SK-N-SH (cell line): ENCODE data around the gene CABLES2. TPM values are rescaled to one million over a fixed set of nuclear protein-coding genes. Genes with fewer than 3 reads are reported as not detected.

Experiments
- CTCF ChIA-PET: fragments of 300-600, 350-600 bp; formaldehyde crosslinking; extraction: SDS; loops from one replicate; lab custom pipeline; 2021; lab: Yijun Ruan, JAX
- POLR2A ChIA-PET: fragments of 350-600 bp; sonication (Branson Sonifier 250); formaldehyde crosslinking; extraction: SDS; loops from one replicate; lab custom pipeline; 2020; ENCODE audit warnings: antibody characterized with exemption, inconsistent platforms; lab: Yijun Ruan, JAX
- DNase-seq: peaks from one replicate; pipeline ENCODE4 v3.0.0; 2012
- H2AFZ ChIP-seq: fragments of 200-600 bp; sonication (generic); 2 replicates; pipeline ENCODE4 v1.8.1; 2016; ENCODE audit warnings: antibody characterized with exemption, mild to moderate bottlenecking, low read depth
- H3F3A ChIP-seq: fragments of 200-600 bp; sonication (generic); replicated peaks from 2 replicates; pipeline ENCODE3; 2016; ENCODE audit warnings: antibody characterized with exemption, mild to moderate bottlenecking; ENCODE audit not compliant: insufficient read depth
- H3K27ac ChIP-seq, 2 experiments: fragments of 200-500 bp in 1 of 2; fragments of 200-600 bp in 1 of 2; sonication (Bioruptor generic) in 1 of 2; sonication (generic), shearing (Covaris generic) in 1 of 2; 2 replicates each; pipeline versions ENCODE4 v1.5.1 to v1.6.1; 2014 to 2016; ENCODE audit warnings: low read depth in 2 of 2, inconsistent platforms in 1 of 2, low read length in 1 of 2, mild to moderate bottlenecking in 1 of 2, mixed read lengths in 1 of 2
- H3K27me3 ChIP-seq: fragments of 200-600 bp; sonication (generic), shearing (Covaris generic); 2 replicates; pipeline ENCODE4 v1.6.1; 2016; ENCODE audit warnings: mixed run types; ENCODE audit not compliant: insufficient read depth
- H3K36me3 ChIP-seq, 2 experiments: fragments of 200-500 bp in 1 of 2; fragments of 200-600 bp in 1 of 2; sonication (Bioruptor generic) in 1 of 2; sonication (generic) in 1 of 2; replicated peaks in 1 of 2; 2 replicates each; pipeline versions ENCODE3 to v1.5.1; 2014 to 2016; ENCODE audit warnings: low read length in 1 of 2, mild to moderate bottlenecking in 1 of 2; ENCODE audit not compliant: insufficient read depth in 2 of 2, control insufficient read depth in 1 of 2
- H3K4me1 ChIP-seq, 2 experiments: fragments of 200-500 bp in 1 of 2; fragments of 200-600 bp in 1 of 2; sonication (Bioruptor generic) in 1 of 2; sonication (generic), shearing (Covaris generic) in 1 of 2; 2 replicates each; pipeline versions ENCODE4 v1.5.1 to v1.6.1; 2014 to 2016; ENCODE audit warnings: low read depth in 1 of 2, low read length in 1 of 2, mixed run types in 1 of 2; ENCODE audit not compliant: insufficient read depth in 2 of 2, control insufficient read depth in 1 of 2
- H3K4me2 ChIP-seq: fragments of 200-600 bp; sonication (generic), shearing (Covaris generic); 2 replicates; pipeline ENCODE4 v1.6.1; 2017; ENCODE audit warnings: mixed run types
- H3K4me3 ChIP-seq, 2 experiments: fragments of 200-500 bp in 1 of 2; fragments of 200-600 bp in 1 of 2; sonication (Bioruptor generic) in 1 of 2; sonication (generic), shearing (Covaris generic) in 1 of 2; 2 replicates each; pipeline versions ENCODE4 v1.5.1 to v1.8.1; 2014 to 2016; ENCODE audit warnings: low read depth in 2 of 2, inconsistent platforms in 1 of 2, low read length in 1 of 2, mild to moderate bottlenecking in 1 of 2, mixed read lengths in 1 of 2, moderate library complexity in 1 of 2
- H3K79me2 ChIP-seq: fragments of 200-600 bp; sonication (generic); 2 replicates; pipeline ENCODE4 v1.8.1; 2017; ENCODE audit warnings: mild to moderate bottlenecking; ENCODE audit not compliant: insufficient read depth
- H3K9ac ChIP-seq: fragments of 200-600 bp; sonication (generic); 2 replicates; pipeline ENCODE4 v1.6.1; 2017; ENCODE audit warnings: mixed run types
- H3K9me2 ChIP-seq: fragments of 200-600 bp; sonication (generic); 2 replicates; pipeline ENCODE4 v1.6.1; 2017; ENCODE audit warnings: mixed run types
- H3K9me3 ChIP-seq: fragments of 200-600 bp; sonication (generic); 2 replicates; pipeline ENCODE4 v1.6.1; 2017; ENCODE audit warnings: mixed run types, mild to moderate bottlenecking, moderate library complexity
- H4K20me1 ChIP-seq: fragments of 200-600 bp; sonication (generic); 2 replicates; pipeline ENCODE4 v1.6.1; 2017; ENCODE audit warnings: mild to moderate bottlenecking, mixed run types; ENCODE audit not compliant: insufficient read depth
- CHD2 ChIP-seq: fragments of 150-350 bp; IDR thresholded peaks from 2 replicates; pipeline ENCODE4 v1.6.1; 2018; ENCODE audit warnings: low read length; ENCODE audit not compliant: partially characterized antibody
- CTCF ChIP-seq: fragments of 200-600 bp; sonication (generic); IDR thresholded peaks from 2 replicates; pipeline ENCODE4 v1.6.1; 2017; ENCODE audit warnings: antibody characterized with exemption, mild to moderate bottlenecking, moderate library complexity
- EP300 ChIP-seq, 2 experiments: IDR thresholded peaks; 2 replicates each; pipeline versions ENCODE4 v1.4.0 to v1.6.1; 2012; ENCODE audit warnings: borderline replicate concordance in 1 of 2, low read depth in 1 of 2, low read length in 1 of 2
- FOXJ3 ChIP-seq: sonication (generic); formaldehyde crosslinking; IDR thresholded peaks from 2 replicates; pipeline ENCODE4 v1.5.1; 2020; ENCODE audit warnings: mild to moderate bottlenecking, missing genetic modification reagents
- FOXM1 ChIP-seq: IDR thresholded peaks from 2 replicates; pipeline ENCODE4 v1.4.0; 2012; ENCODE audit warnings: low read depth, mild to moderate bottlenecking
- JUND ChIP-seq: IDR thresholded peaks from 2 replicates; pipeline ENCODE4 v1.4.0; 2012
- MAX ChIP-seq: IDR thresholded peaks from 2 replicates; pipeline ENCODE4 v1.4.0; 2012; ENCODE audit warnings: low read depth
- NRF1 ChIP-seq: IDR thresholded peaks from 2 replicates; pipeline ENCODE4 v1.6.1; 2012; ENCODE audit warnings: low read depth, mild to moderate bottlenecking, low read length
- PBX3 ChIP-seq: IDR thresholded peaks from 2 replicates; pipeline ENCODE4; 2012
- RAD21 ChIP-seq: IDR thresholded peaks from 2 replicates; pipeline ENCODE4 v1.6.1; 2012; ENCODE audit warnings: mild to moderate bottlenecking, low read length
- RCOR1 ChIP-seq: fragments of 150-350 bp; IDR thresholded peaks from 2 replicates; pipeline ENCODE4 v1.6.1; 2017; ENCODE audit warnings: antibody characterized with exemption, low read length
- RFX5 ChIP-seq: IDR thresholded peaks from 2 replicates; pipeline ENCODE4 v1.6.1; 2012; ENCODE audit warnings: mild to moderate bottlenecking, improper control_type of control experiment, low read length
- RXRA ChIP-seq: IDR thresholded peaks from 2 replicates; pipeline ENCODE4 v1.4.0; 2012; ENCODE audit warnings: low read depth, mild to moderate bottlenecking, borderline replicate concordance
- SIN3A ChIP-seq: IDR thresholded peaks from 2 replicates; pipeline ENCODE4 v1.6.1; 2012; ENCODE audit warnings: low read depth, mild to moderate bottlenecking, low read length, moderate library complexity, borderline replicate concordance
- TAF1 ChIP-seq: IDR thresholded peaks from 2 replicates; pipeline ENCODE4 v1.6.1; 2012; ENCODE audit warnings: low read depth, mild to moderate bottlenecking, low read length, moderate library complexity, borderline replicate concordance
- TEAD4 ChIP-seq: IDR thresholded peaks from 2 replicates; pipeline ENCODE4 v1.4.0; 2012; ENCODE audit warnings: mild to moderate bottlenecking, borderline replicate concordance; ENCODE audit not compliant: insufficient read depth
- USF2 ChIP-seq: fragments of 150-350 bp; IDR thresholded peaks from 2 replicates; pipeline ENCODE4 v1.6.1; 2017; ENCODE audit warnings: antibody characterized with exemption, low read length, low read depth, borderline replicate concordance
- YY1 ChIP-seq: IDR thresholded peaks from 2 replicates; pipeline ENCODE4 v1.4.0; 2012; ENCODE audit warnings: low read depth, mild to moderate bottlenecking
- ZBTB33 ChIP-seq: IDR thresholded peaks from 2 replicates; pipeline ENCODE4 v1.4.0; 2012; ENCODE audit warnings: low read depth, borderline replicate concordance
- WGBS: methylation state at CpG from one replicate; pipeline ENCODE4 v1.1.6; 2017; ENCODE audit warnings: low lambda C conversion rate; 5-methylcytosine and 5-hydroxymethylcytosine counted together
- polyA plus RNA-seq, 3 experiments: library from polyadenylated mRNA; depleted of rRNA; stranded (reverse); fragments of >200 nt; gene quantifications; 2 replicates each; pipeline ENCODE4 v1.2.3, GENCODE V29; 2012

CABLES2 gene
- polyA plus RNA-seq, 1 of the 3 experiments (the other 2 are of a cell fraction), result 4.8 TPM

- WGBS, result 53% methylated on average over 7 of the region's 10 CpGs
- Histone ChIP-seq H3K9ac (no peak overlapping the region), H2AFZ (no peak overlapping the region), H3K27ac (no peak overlapping the region), H3K36me3 (no peaks in the 10 kb centered on the region), H3K9me2 (no peaks in the 10 kb centered on the region), H3K9me3 (no peaks in the 10 kb centered on the region), H3K27me3 (no peaks in the 10 kb centered on the region), H3K4me1 (peaks cover 0 to 8% of the 10 kb centered on the region in 2 experiments; a peak in 1 of 4 replicates), H3K4me2 (no peak overlapping the region), H3K79me2 (no peaks in the 10 kb centered on the region), H3K4me3 (no peak overlapping the region), H4K20me1 (no peaks in the 10 kb centered on the region), H3F3A (no peaks in the 10 kb centered on the region)
- CTCF ChIA-PET, result interaction anchor here (1.1 kb wide), 1 partner anchor 42 kb away, joined by 4 read pairs; no protein-coding TSS in a partner anchor
- POLR2A ChIA-PET, result no interaction called here
- DNase-seq, result no peak
- TF ChIP-seq RXRA (no peak), SIN3A (no peak), RCOR1 (no peak), RAD21 (no peak), FOXJ3 (CRISPR knock-in tag) (no peak), YY1 (no peak), RFX5 (no peak), CHD2 (no peak), ZBTB33 (no peak), NRF1 (no peak), JUND (no peak), TAF1 (no peak), USF2 (no peak), PBX3 (no peak), CTCF (no peak), FOXM1 (no peak), EP300 (IDR thresholded peaks at IDR 0.05; ENCODE audit: borderline replicate concordance in 1 of 2, low read depth in 1 of 2, low read length in 1 of 2) (no peak), TEAD4 (no peak), MAX (no peak)
Observed at GRCh38 chr20:62448038-62448437, 41.0 kb upstream of the CABLES2 start.
